HCT116 (cell line): ENCODE measurements around the gene GARIN5A. TPM values are rescaled to one million over a fixed set of nuclear protein-coding genes. Genes with fewer than 3 reads are reported as not detected.

ENCODE experiments used
- ATAC-seq: fragments of 200-7000 bp; cut with Tn5 transposase; 2 replicates; pipeline ENCODE4 v1.9.1; 2020; ENCODE audit warnings: mild to moderate bottlenecking, moderate library complexity
- BruUV-seq: library from RNA; stranded (reverse); fragments of 400-500 nt; replicated peaks from 2 replicates; lab custom pipeline; 2021; lab: Mats Ljungman, UMichigan
- CTCF ChIA-PET: fragments of 300-600 bp; sonication (Branson Sonifier 250); formaldehyde crosslinking; loops from one replicate; lab custom pipeline; 2021; ENCODE audit warnings: antibody characterized with exemption; lab: Charles Lee
- POLR2A ChIA-PET: fragments of 300-600, 350-600 bp; sonication (Branson Sonifier 250); formaldehyde crosslinking; loops from one replicate; lab custom pipeline; 2021; ENCODE audit warnings: antibody characterized with exemption; lab: Charles Lee
- RAD21 ChIA-PET, 2 experiments: fragments of 300-600 bp; sonication (Branson Sonifier 250); formaldehyde crosslinking; loops; one replicate each; lab custom pipeline; 2023; ENCODE audit warnings: low total read pairs in 2 of 2; ENCODE audit not compliant: uncharacterized antibody in 2 of 2, unreplicated experiment in 2 of 2, low non-redundant PET in 1 of 2; lab: Charles Lee
- DNase-seq: peaks from one replicate; pipeline ENCODE4 v3.0.0-alpha.2; 2010; ENCODE audit warnings: low read depth, low spot score
- H2AFZ ChIP-seq: fragments of 200-600 bp; shearing (Covaris generic), sonication (generic); 2 replicates; pipeline ENCODE4 v1.6.1; 2017; ENCODE audit warnings: low read depth, mixed run types, mixed read lengths, antibody characterized with exemption, low read length; ENCODE audit not compliant: poor library complexity, severe bottlenecking
- H3K27ac ChIP-seq: 2 replicates; pipeline ENCODE4 v1.5.1; 2012; ENCODE audit warnings: low read depth, low read length
- H3K27me3 ChIP-seq: fragments of 200-600 bp; sonication (generic); 2 replicates; pipeline ENCODE4 v1.6.1; 2016; ENCODE audit warnings: mixed run types, low read length, mixed read lengths; ENCODE audit not compliant: insufficient read depth
- H3K36me3 ChIP-seq, 2 experiments: fragments of 200-500 bp in 1 of 2; fragments of 200-600 bp in 1 of 2; sonication (Bioruptor generic) in 1 of 2; sonication (generic) in 1 of 2; 2 replicates each; pipeline versions ENCODE4 v1.5.1 to v1.6.1; 2014 to 2016; ENCODE audit warnings: low read length in 2 of 2, inconsistent platforms in 1 of 2, mixed read lengths in 1 of 2, mixed run types in 1 of 2; ENCODE audit not compliant: insufficient read depth in 2 of 2, control insufficient read depth in 1 of 2
- H3K4me1 ChIP-seq, 2 experiments: fragments of 200-600 bp in 1 of 2; sonication (generic) in 1 of 2; 2 replicates each; pipeline versions ENCODE4 v1.5.1 to v1.6.1; 2012 to 2017; ENCODE audit warnings: low read length in 2 of 2, inconsistent platforms in 1 of 2, mild to moderate bottlenecking in 1 of 2, mixed read lengths in 1 of 2, mixed run types in 1 of 2, moderate library complexity in 1 of 2; ENCODE audit not compliant: insufficient read depth in 2 of 2, control insufficient read depth in 1 of 2
- H3K4me2 ChIP-seq: fragments of 200-600 bp; sonication (generic); 2 replicates; pipeline ENCODE4 v1.6.1; 2017; ENCODE audit warnings: mixed run types, low read length, mixed read lengths
- H3K4me3 ChIP-seq, 2 experiments: fragments of 200-600 bp in 1 of 2; sonication (generic) in 1 of 2; replicated peaks in 1 of 2; 2 replicates each; pipeline ENCODE4 v1.5.1; 2011 to 2016; ENCODE audit warnings: low read length in 2 of 2, control low read depth in 1 of 2, low read depth in 1 of 2, mild to moderate bottlenecking in 1 of 2, mixed read lengths in 1 of 2, mixed run types in 1 of 2
- H3K79me2 ChIP-seq: fragments of 200-600 bp; sonication (generic); 2 replicates; pipeline ENCODE4 v1.6.1; 2017; ENCODE audit warnings: mild to moderate bottlenecking, mixed run types, low read length, moderate library complexity, mixed read lengths; ENCODE audit not compliant: insufficient read depth
- H3K9ac ChIP-seq: fragments of 200-600 bp; sonication (generic); 2 replicates; pipeline ENCODE4 v1.6.1; 2016; ENCODE audit warnings: low read length, mixed read lengths
- H3K9me2 ChIP-seq: fragments of 200-600 bp; sonication (generic), shearing (Covaris generic); 2 replicates; pipeline ENCODE4 v1.6.1; 2017; ENCODE audit warnings: mixed run types, mild to moderate bottlenecking, moderate library complexity; ENCODE audit not compliant: insufficient read depth
- H3K9me3 ChIP-seq, 2 experiments: fragments of 200-500 bp in 1 of 2; fragments of 200-600 bp in 1 of 2; sonication (Bioruptor generic) in 1 of 2; sonication (generic) in 1 of 2; 2 replicates each; pipeline ENCODE4 v1.6.1; 2014 to 2017; ENCODE audit warnings: low read length in 2 of 2, mixed read lengths in 2 of 2, inconsistent platforms in 1 of 2, low read depth in 1 of 2, mild to moderate bottlenecking in 1 of 2, mixed run types in 1 of 2, moderate library complexity in 1 of 2; ENCODE audit not compliant: control insufficient read depth in 1 of 2, insufficient read depth in 1 of 2
- H4K20me1 ChIP-seq: fragments of 200-600 bp; sonication (generic), shearing (Covaris generic); 2 replicates; pipeline ENCODE4 v1.6.1; 2017; ENCODE audit warnings: mixed run types, mild to moderate bottlenecking, moderate library complexity; ENCODE audit not compliant: insufficient read depth
- CBX3 ChIP-seq: IDR thresholded peaks from 2 replicates; pipeline ENCODE4 v1.6.1; 2012; ENCODE audit warnings: low read depth
- EZH2phosphoT487 ChIP-seq: fragments of 200-600 bp; IDR thresholded peaks from 2 replicates; pipeline ENCODE4 v1.6.1; 2018; ENCODE audit warnings: antibody characterized with exemption, borderline replicate concordance
- JUND ChIP-seq: IDR thresholded peaks from 2 replicates; pipeline ENCODE4 v1.6.1; 2012
- POLR2A ChIP-seq: IDR thresholded peaks from 2 replicates; pipeline ENCODE4 v1.7.0; 2011; ENCODE audit warnings: borderline replicate concordance; ENCODE audit not compliant: insufficient read depth, insufficient read length; ENCODE audit errors: extremely low read depth
- POLR2AphosphoS5 ChIP-seq: IDR thresholded peaks from 2 replicates; pipeline ENCODE4 v1.6.1; 2011; ENCODE audit warnings: mild to moderate bottlenecking, low read depth, low read length, moderate library complexity
- SIN3A ChIP-seq: IDR thresholded peaks from 2 replicates; pipeline ENCODE4 v1.6.1; 2012; ENCODE audit warnings: low read depth
- ZFX ChIP-seq: fragments of 450-650 bp; IDR thresholded peaks from 2 replicates; pipeline ENCODE4 v1.6.1; 2017
- ZNF274 ChIP-seq: fragments of 200-500 bp; sonication (Bioruptor generic); IDR thresholded peaks from 2 replicates; pipeline ENCODE4 v1.6.1; 2014; ENCODE audit warnings: mild to moderate bottlenecking, low read depth, low read length, inconsistent platforms
- intact Hi-C: fragments of 100-400 bp; cut with micrococcal nuclease; formaldehyde crosslinking; loops from 2 replicates; pipeline ENCODE4 v1.10.0; 2022
- total RNA-seq: library from RNA; stranded (reverse); gene quantifications from one replicate; pipeline ENCODE4 v1.2.1, GENCODE V29; 2021; ENCODE audit not compliant: unreplicated experiment
- TF ChIP-seq, protein P1 (sequence below): IDR thresholded peaks from 2 replicates; pipeline ENCODE4 v1.6.1; 2011; ENCODE audit warnings: mild to moderate bottlenecking, low read length, moderate library complexity; ENCODE audit not compliant: insufficient replicate concordance; ENCODE audit errors: extremely low read depth

GARIN5A gene
- total RNA-seq, 1 experiment from 2014 or later: 12.2 TPM

DNA sequence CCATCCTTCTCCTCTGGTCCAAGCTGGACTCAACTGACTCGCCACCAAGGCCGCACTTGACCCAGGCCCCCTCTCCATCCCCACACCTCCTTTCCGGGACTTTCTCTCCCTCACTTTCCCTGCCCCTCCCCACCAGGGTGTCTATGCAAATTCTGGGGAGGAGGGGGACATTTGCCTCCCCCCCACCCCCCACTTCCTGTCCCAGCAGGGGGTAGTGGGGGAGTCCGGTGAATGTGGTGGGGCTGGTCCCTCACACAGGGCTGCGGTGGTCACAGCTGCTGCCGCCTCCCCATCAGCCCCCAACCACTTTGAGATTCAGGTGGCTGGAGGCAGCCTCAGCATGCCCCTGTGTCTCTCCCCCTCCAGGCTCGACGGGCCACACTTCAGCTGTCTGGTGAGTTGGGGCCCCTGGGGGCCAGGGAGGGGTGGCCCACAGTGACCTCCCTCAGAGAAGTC is 57.0 kb downstream of the GARIN5A start:
- Histone ChIP-seq H3K36me3 (no peaks in the 10 kb centered on the region), H3K9ac (no peak overlapping the region), H3K27me3 (no peaks in the 10 kb centered on the region), H3K4me1 (no peaks in the 10 kb centered on the region), H3K79me2 (no peaks in the 10 kb centered on the region), H3K9me3 (no peaks in the 10 kb centered on the region), H3K4me2 (no peak overlapping the region), H3K27ac (no peak overlapping the region), H3K4me3 (no peak overlapping the region), H3K9me2 (no peaks in the 10 kb centered on the region), H4K20me1 (no peaks in the 10 kb centered on the region), H2AFZ (no peak overlapping the region)
- BruUV-seq: no TSS peak
- intact Hi-C loops: no loop called here
- DNase-seq (no peak), ATAC-seq (no peak)
- ChIA-PET RAD21 (no interaction called here), POLR2A (no interaction called here), CTCF (no interaction called here)
- no peak for TF ChIP-seq ZFX
- no peak for TF ChIP-seq CBX3
- TF ChIP-seq, protein P1, sequence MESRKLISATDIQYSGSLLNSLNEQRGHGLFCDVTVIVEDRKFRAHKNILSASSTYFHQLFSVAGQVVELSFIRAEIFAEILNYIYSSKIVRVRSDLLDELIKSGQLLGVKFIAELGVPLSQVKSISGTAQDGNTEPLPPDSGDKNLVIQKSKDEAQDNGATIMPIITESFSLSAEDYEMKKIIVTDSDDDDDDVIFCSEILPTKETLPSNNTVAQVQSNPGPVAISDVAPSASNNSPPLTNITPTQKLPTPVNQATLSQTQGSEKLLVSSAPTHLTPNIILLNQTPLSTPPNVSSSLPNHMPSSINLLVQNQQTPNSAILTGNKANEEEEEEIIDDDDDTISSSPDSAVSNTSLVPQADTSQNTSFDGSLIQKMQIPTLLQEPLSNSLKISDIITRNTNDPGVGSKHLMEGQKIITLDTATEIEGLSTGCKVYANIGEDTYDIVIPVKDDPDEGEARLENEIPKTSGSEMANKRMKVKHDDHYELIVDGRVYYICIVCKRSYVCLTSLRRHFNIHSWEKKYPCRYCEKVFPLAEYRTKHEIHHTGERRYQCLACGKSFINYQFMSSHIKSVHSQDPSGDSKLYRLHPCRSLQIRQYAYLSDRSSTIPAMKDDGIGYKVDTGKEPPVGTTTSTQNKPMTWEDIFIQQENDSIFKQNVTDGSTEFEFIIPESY: no peak
- TF ChIP-seq SIN3A: no peak
- no peak for TF ChIP-seq ZNF274

DNA sequence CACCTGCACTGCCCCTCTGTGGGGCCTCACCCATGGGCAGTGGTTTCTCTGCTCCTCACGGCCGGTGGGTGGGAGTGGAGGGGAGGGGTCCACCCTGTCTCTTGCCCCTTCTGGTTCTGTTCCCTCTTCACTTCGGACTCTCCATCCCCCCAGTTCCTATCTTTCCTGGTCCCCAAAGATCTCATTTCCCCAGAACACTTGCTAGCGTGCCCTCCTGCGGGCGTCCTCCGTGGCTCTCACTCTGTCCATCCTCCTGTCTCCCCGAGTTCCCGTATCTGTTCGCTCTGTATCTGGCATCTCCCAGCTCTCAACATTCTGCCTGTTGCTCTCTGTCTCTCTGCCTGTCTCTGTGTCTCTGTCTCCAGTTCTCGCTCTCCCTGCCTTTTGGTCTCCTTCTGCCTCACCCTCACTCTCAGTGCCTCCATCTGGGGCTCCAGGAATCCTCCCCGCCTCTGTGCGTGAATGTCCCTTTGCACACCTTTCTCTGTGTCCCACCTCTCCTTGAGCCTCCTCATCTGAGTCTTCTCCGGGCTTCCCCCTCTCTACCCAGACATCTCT is 57.5 kb downstream of the GARIN5A start:
- Histone ChIP-seq H3K9me2 (no peaks in the 10 kb centered on the region), H3K79me2 (no peaks in the 10 kb centered on the region), H3K4me1 (no peaks in the 10 kb centered on the region), H3K4me3 (no peak overlapping the region), H3K27me3 (no peaks in the 10 kb centered on the region), H3K9me3 (no peaks in the 10 kb centered on the region), H3K4me2 (no peak overlapping the region), H3K36me3 (no peaks in the 10 kb centered on the region), H3K9ac (no peak overlapping the region), H3K27ac (no peak overlapping the region), H2AFZ (no peak overlapping the region), H4K20me1 (no peaks in the 10 kb centered on the region)
- TF ChIP-seq POLR2AphosphoS5 (no peak), JUND (no peak), EZH2phosphoT487 (no peak), POLR2A (no peak), SIN3A (no peak)
- no TSS peak for BruUV-seq
- ATAC-seq (no peak), DNase-seq (no peak)
- ChIA-PET CTCF (no interaction called here), POLR2A (no interaction called here), RAD21 (no interaction called here)
- intact Hi-C loops: no loop called here
